Bronchial smooth muscle cell (primary cell): ENCODE results near the gene GAGE13. TPM values are rescaled to one million over a fixed set of nuclear protein-coding genes. Genes with fewer than 3 reads are reported as not detected.

Source experiments
- total RNA-seq: library from RNA; depleted of rRNA; stranded (reverse); fragments of >200 nt; gene quantifications from 2 replicates; pipeline ENCODE4 v1.2.1, GENCODE V29; 2014

The GAGE13 gene
- total RNA-seq = not detected in 2 replicates

GRCh38 chrX:49331282-49331681 is at the start of gene GAGE13:
Gene GAGE13, plus strand, starts transcription at chrX:49331582. Its CDS starts 1,156 bp downstream, at chrX:49332738.

GRCh38 chrX:49303346-49303745 is 28.0 kb upstream of the GAGE13 start, which contains the start of gene GAGE10:
Gene GAGE10, plus strand, starts transcription at chrX:49303646. Its CDS starts 1,214 bp downstream, at chrX:49304860.

GRCh38 chrX:49321737-49322136 is 9.6 kb upstream of the GAGE13 start, which contains the start of gene GAGE12J:
Gene GAGE12J, plus strand, starts transcription at chrX:49322037. Its CDS starts 1,157 bp downstream, at chrX:49323194.

Other genes with a start within 250 kb of the GAGE13 start
- gene GPKOW, start 207.8 kb upstream of the GAGE13 start, total RNA-seq = 17.8 and 19.1 TPM in 2 replicates
- gene MAGIX, start 168.8 kb upstream of the GAGE13 start, total RNA-seq = 1.5 and 2.7 TPM in 2 replicates
- gene PLP2, start 159.7 kb upstream of the GAGE13 start, total RNA-seq = 16.9 and 17.8 TPM in 2 replicates
- gene PRICKLE3, start 145.2 kb upstream of the GAGE13 start, total RNA-seq = 4.5 and 4.9 TPM in 2 replicates
- gene SYP, start 131.4 kb upstream of the GAGE13 start, total RNA-seq = 0.16 and 0.43 TPM in 2 replicates
- under 0.01 TPM in 1 of 2 replicates, not detected in the other for gene CACNA1F, start 98.2 kb upstream of the GAGE13 start, total RNA-seq
- gene CCDC22, start 96.1 kb upstream of the GAGE13 start, total RNA-seq = 7.1 and 8.2 TPM in 2 replicates
- gene FOXP3, start 66.9 kb upstream of the GAGE13 start, total RNA-seq = not detected in 2 replicates
- gene PPP1R3F, start 61.8 kb upstream of the GAGE13 start, total RNA-seq = 6.0 and 12.8 TPM in 2 replicates
- not detected in 2 replicates for gene GAGE10, start 27.9 kb upstream of the GAGE13 start, total RNA-seq
- gene GAGE12J, start 9.5 kb upstream of the GAGE13 start, total RNA-seq = not detected in 2 replicates
- gene GAGE12C, start 200.6 kb downstream of the GAGE13 start, total RNA-seq = not detected in 2 replicates
- gene GAGE12D, start 210.2 kb downstream of the GAGE13 start, total RNA-seq = not detected in 2 replicates
- gene GAGE12E, start 219.7 kb downstream of the GAGE13 start, total RNA-seq = not detected in 2 replicates
- not detected in 2 replicates for gene GAGE12F, start 229.3 kb downstream of the GAGE13 start, total RNA-seq
- not detected in 2 replicates for gene GAGE12G, start 238.8 kb downstream of the GAGE13 start, total RNA-seq
- gene GAGE12H, start 248.4 kb downstream of the GAGE13 start, total RNA-seq = not detected in 2 replicates